Body of pancreas (tissue), 4 donors: ENCODE data around the gene TRPV2. TPM values are rescaled to one million over a fixed set of nuclear protein-coding genes. Genes with fewer than 3 reads are reported as not detected.
"Not testable (repeated sequence)": the region's sequence is repeated elsewhere in the genome, so short reads cannot be mapped to it uniquely, and the experiment has no call there.

ENCODE experiments used
- ATAC-seq: fragments of 150-250 bp; one replicate; pipeline ENCODE4 v1.9.1; 2016
- DNase-seq, 4 donors: peaks; one replicate each; pipeline ENCODE4 v3.0.0-alpha.2; 2019
- H3K27ac ChIP-seq, 4 donors: fragments of 200-600 bp; sonication (generic); 1 replicate in 3 of 4; 2 replicates in 1 of 4; pipeline versions ENCODE4 v1.5.1 to v1.6.1; 2016 to 2019; ENCODE audit warnings: mild to moderate bottlenecking in 1 of 4, mixed read lengths in 1 of 4, moderate library complexity in 1 of 4
- H3K27me3 ChIP-seq, 2 donors: fragments of 200-600 bp; sonication (generic); one replicate each; pipeline ENCODE4 v1.6.0; 2016; ENCODE audit warnings: mild to moderate bottlenecking in 1 of 2
- H3K36me3 ChIP-seq, 2 donors: fragments of 200-600 bp; sonication (generic); replicated peaks in 1 of 2; 2 replicates each; pipeline ENCODE4 v1.5.1; 2016; ENCODE audit warnings: low read depth in 2 of 2; ENCODE audit not compliant: insufficient read depth in 1 of 2
- H3K4me1 ChIP-seq: fragments of 200-600 bp; sonication (generic); one replicate; pipeline ENCODE4 v1.6.0; 2016
- H3K4me3 ChIP-seq, 2 donors: fragments of 200-600 bp; sonication (generic); 1 replicate in 1 of 2; 2 replicates in 1 of 2; pipeline ENCODE4 v1.5.1; 2016 to 2019
- H3K9me3 ChIP-seq, 3 donors: fragments of 200-600 bp; sonication (generic); 1 replicate in 2 of 3; 2 replicates in 1 of 3; pipeline ENCODE4 v1.5.1; 2016
- POLR2A ChIP-seq, 3 donors: fragments of 450-650 bp; IDR thresholded peaks; one replicate each; pipeline ENCODE4 v1.6.1; 2016; ENCODE audit warnings: antibody characterized with exemption in 3 of 3, mild to moderate bottlenecking in 2 of 3
- WGBS, 2 donors: methylation state at CpG; one replicate each; pipeline ENCODE4 v1.1.5; 2017; 5-methylcytosine and 5-hydroxymethylcytosine counted together
- intact Hi-C: fragments of 100-400 bp; cut with DNase I; formaldehyde crosslinking; loops from one replicate; pipeline ENCODE4 v1.15.1; 2023
- total RNA-seq, 2 donors: library from RNA; depleted of rRNA; stranded (reverse); fragments of >200 nt; gene quantifications; one replicate each; pipeline ENCODE4 v1.1.0, GENCODE V29; 2016
- TF ChIP-seq, protein P1 (sequence below), 7 experiments: fragments of 450-650 bp in 4 of 7; fragments of 200-600 bp in 3 of 7; sonication (generic) in 3 of 7; IDR thresholded peaks; one replicate each; pipeline ENCODE4 v1.5.1; 2016 to 2019; ENCODE audit warnings: antibody characterized with exemption in 7 of 7

Gene TRPV2
- total RNA-seq, 2 donors from 2014 or later, result 4.7 to 30.7 TPM

DNA sequence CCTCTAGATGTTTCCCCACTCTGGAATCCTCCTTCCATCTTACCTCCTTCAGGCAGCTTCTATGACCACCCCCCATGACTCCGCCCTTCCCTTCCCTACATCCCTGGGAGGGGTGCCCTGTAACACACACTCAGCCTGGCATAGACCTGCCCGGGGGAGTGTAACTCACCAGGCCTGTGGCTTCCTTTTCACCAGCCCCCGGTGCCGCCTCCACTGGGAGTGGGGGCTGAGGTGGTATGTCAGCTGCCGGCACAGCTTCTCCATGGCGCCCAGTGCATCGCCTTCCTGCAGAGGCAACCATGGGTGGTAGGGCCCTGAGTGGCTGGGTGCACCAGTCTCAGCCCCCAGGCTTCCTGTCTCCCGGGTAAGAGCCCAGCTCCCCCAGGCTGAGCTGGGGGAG is 32.3 kb downstream of the TRPV2 start:
- ATAC-seq, result no peak
- 86 to 93% methylated on average over 4 to 7 of the region's 8 CpGs for WGBS, 2 donors
- peaks cover 0 to 4% of the 10 kb centered on the region in 2 donors for H3K36me3 ChIP-seq

DNA sequence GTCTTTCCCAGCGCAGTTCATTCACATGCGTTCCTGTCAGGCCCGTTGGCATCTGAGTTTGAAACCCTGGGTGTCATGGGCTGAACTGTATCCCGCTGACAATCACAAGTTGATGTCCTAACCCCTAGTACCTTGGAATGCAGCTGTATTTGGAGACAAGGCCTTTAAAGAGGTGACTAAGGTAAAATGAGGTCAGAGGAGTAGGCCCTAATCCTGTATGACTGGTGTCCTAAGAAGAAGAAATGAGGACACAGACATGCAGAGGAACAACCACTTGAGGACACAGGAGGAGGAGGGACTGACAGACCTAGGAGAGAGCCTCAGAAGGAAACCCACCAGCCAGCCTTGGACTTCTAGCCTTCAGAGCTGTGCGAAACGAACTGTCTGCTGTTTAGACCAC is 33.1 kb downstream of the TRPV2 start:
- Histone ChIP-seq H3K36me3 (no peaks in the 10 kb centered on the region), H3K27ac (no peak overlapping the region), H3K4me3 (no peak overlapping the region), H3K4me1 (peaks cover 32% of the 10 kb centered on the region), H3K27me3 (no peaks in the 10 kb centered on the region), H3K9me3 (no peaks in the 10 kb centered on the region)
- intact Hi-C loops, result loop anchor here (10.0 kb wide), 1 partner anchor 54 kb away; no protein-coding TSS in a partner anchor
- ATAC-seq (no peak), DNase-seq (no peak)
- WGBS, 2 donors, result 82 to 87% methylated on average over 6 of the region's 6 CpGs
- TF ChIP-seq POLR2A (IDR thresholded peaks at IDR 0.05), result no peak
- TF ChIP-seq, protein P1, sequence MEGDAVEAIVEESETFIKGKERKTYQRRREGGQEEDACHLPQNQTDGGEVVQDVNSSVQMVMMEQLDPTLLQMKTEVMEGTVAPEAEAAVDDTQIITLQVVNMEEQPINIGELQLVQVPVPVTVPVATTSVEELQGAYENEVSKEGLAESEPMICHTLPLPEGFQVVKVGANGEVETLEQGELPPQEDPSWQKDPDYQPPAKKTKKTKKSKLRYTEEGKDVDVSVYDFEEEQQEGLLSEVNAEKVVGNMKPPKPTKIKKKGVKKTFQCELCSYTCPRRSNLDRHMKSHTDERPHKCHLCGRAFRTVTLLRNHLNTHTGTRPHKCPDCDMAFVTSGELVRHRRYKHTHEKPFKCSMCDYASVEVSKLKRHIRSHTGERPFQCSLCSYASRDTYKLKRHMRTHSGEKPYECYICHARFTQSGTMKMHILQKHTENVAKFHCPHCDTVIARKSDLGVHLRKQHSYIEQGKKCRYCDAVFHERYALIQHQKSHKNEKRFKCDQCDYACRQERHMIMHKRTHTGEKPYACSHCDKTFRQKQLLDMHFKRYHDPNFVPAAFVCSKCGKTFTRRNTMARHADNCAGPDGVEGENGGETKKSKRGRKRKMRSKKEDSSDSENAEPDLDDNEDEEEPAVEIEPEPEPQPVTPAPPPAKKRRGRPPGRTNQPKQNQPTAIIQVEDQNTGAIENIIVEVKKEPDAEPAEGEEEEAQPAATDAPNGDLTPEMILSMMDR (IDR thresholded peaks at IDR 0.05), result no peak

More for the DNA sequence above, 32.3 kb downstream of the TRPV2 start:
- DNase-seq, result no peak
- H3K4me3 ChIP-seq, result no peak overlapping the region
- no peaks in the 10 kb centered on the region for H3K9me3 ChIP-seq
- no peak overlapping the region for H3K27ac ChIP-seq
- no peak for TF ChIP-seq POLR2A (IDR thresholded peaks at IDR 0.05)
- TF ChIP-seq, protein P1 (IDR thresholded peaks at IDR 0.05), result no peak
- no peaks in the 10 kb centered on the region for H3K27me3 ChIP-seq
- H3K4me1 ChIP-seq, result peaks cover 35% of the 10 kb centered on the region
- intact Hi-C loops, result loop anchor here (10.0 kb wide), 1 partner anchor 53 kb away; no protein-coding TSS in a partner anchor

DNA sequence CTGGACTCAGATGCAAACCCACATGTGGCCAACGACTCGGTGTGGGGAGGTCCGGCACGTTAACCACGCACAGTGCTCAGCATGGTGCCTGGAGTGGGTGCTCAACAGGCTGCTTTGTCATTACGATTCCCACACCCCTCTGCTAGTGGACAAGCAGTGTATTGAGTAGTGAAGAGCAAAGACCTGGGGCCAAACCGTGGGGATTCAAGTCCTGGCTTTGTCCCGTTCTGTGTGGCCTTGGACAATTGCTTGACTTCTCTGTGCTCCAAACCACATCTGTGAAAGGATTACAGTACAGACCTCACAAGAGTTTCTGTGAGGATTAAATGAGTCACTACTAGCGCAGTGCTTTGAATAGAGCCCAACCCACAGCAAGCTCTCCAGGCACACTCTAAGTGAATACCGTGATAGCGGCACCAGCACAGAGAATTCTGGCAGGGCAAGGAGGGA is 33.8 kb downstream of the TRPV2 start:
- DNase-seq, result no peak
- Histone ChIP-seq H3K27ac (no peak overlapping the region), H3K36me3 (no peaks in the 10 kb centered on the region), H3K4me1 (peaks cover 25% of the 10 kb centered on the region), H3K4me3 (no peak overlapping the region), H3K27me3 (no peaks in the 10 kb centered on the region), H3K9me3 (no peaks in the 10 kb centered on the region)
- TF ChIP-seq, protein P1 (IDR thresholded peaks at IDR 0.05), result no peak
- no peak for TF ChIP-seq POLR2A (IDR thresholded peaks at IDR 0.05)
- no peak for ATAC-seq
- 76 to 90% methylated on average over 7 to 8 of the region's 11 CpGs for WGBS, 2 donors
- intact Hi-C loops, result loop anchor here (10.0 kb wide), 1 partner anchor 54 kb away; no protein-coding TSS in a partner anchor

DNA sequence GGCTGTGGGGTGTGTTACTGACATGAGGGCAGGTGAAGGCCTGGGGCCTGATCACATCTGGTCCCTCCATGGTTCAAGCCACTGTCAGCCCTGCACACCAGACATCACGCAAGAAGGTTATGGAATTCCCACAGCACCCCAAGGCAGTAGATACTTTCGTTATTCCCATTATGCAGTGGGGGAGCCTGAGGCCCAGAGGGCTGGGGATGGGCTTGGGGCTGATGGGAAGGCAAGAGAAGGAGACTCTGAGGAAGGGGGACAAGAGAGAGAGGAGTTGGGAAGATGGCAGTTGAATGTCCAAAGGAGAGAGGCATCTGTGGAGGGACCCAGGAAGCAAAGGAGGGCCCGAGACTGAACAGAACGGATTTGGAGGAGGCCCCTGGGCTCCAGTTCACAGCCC is 34.7 kb downstream of the TRPV2 start:
- intact Hi-C loops, result loop anchor here (5.0 kb wide), 1 partner anchor 72 kb away; no protein-coding TSS in a partner anchor
- TF ChIP-seq POLR2A (IDR thresholded peaks at IDR 0.05), result no peak
- TF ChIP-seq, protein P1 (IDR thresholded peaks at IDR 0.05), result no peak

DNA sequence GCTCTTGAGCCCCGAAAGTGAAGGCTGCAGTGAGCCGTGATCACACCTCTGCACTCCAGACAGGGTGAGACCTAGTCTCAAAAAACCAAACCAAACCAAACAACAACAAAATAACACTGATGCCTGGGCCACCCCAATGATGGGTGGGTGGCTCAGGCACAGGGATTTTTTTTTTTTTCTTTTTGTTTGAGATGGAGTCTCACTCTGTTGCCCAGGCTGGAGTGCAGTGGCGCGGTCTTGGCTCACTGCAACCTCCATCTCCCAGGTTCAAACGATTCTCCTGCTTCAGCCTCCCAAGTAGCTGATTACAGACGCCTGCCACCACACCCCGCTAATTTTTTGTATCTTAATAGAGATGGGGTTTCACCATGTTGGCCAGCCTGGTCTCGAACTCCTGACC is 36.9 kb downstream of the TRPV2 start:
- ATAC-seq, H3K36me3 ChIP-seq, H3K27ac ChIP-seq, H3K4me3 ChIP-seq, DNase-seq, H3K4me1 ChIP-seq, H3K27me3 ChIP-seq, H3K9me3 ChIP-seq: not testable (repeated sequence)
- intact Hi-C loops, result loop anchor here (5.0 kb wide), 1 partner anchor 70 kb away; no protein-coding TSS in a partner anchor
- WGBS, 2 donors, result 71 to 72% methylated on average over 8 of the region's 8 CpGs

More for the DNA sequence above, 34.7 kb downstream of the TRPV2 start:
- H3K4me1 ChIP-seq, result peaks cover 16% of the 10 kb centered on the region
- H3K9me3 ChIP-seq, result no peaks in the 10 kb centered on the region
- WGBS, 2 donors, result 90 to 91% methylated on average over 4 of the region's 4 CpGs
- H3K27ac ChIP-seq, result peak overlapping the region in 1 of 4 donors; percentile 15
- H3K4me3 ChIP-seq, result no peak overlapping the region
- ATAC-seq, result no peak
- H3K27me3 ChIP-seq, result no peaks in the 10 kb centered on the region
- no peaks in the 10 kb centered on the region for H3K36me3 ChIP-seq
- no peak for DNase-seq
